Sigmoid colon (tissue), 7 donors: ENCODE measurements around the gene POLR3E. TPM values are rescaled to one million over a fixed set of nuclear protein-coding genes. Genes with fewer than 3 reads are reported as not detected.

ENCODE experiments used
- DNase-seq: peaks from one replicate; pipeline ENCODE4 v3.0.0-alpha.2; 2019
- H3K27ac ChIP-seq, 4 donors: fragments of 200-600 bp; sonication (generic); one replicate each; pipeline ENCODE4 v1.5.1; 2016 to 2019; ENCODE audit warnings: mild to moderate bottlenecking in 1 of 4
- H3K27me3 ChIP-seq, 3 donors: fragments of 200-600 bp; sonication (generic); one replicate each; pipeline ENCODE4 v1.5.1; 2019; ENCODE audit warnings: mild to moderate bottlenecking in 1 of 3
- H3K36me3 ChIP-seq, 4 donors: fragments of 200-600 bp; sonication (generic); one replicate each; pipeline ENCODE4 v1.5.1; 2016 to 2019
- H3K4me1 ChIP-seq, 4 donors: fragments of 200-600 bp; sonication (generic); one replicate each; pipeline ENCODE4 v1.5.1; 2017 to 2019
- H3K4me3 ChIP-seq, 4 donors: fragments of 200-600 bp; sonication (generic); one replicate each; pipeline ENCODE4 v1.5.1; 2017 to 2019; ENCODE audit warnings: mild to moderate bottlenecking in 2 of 4, moderate library complexity in 1 of 4
- H3K9me3 ChIP-seq, 4 donors: fragments of 200-600 bp in 3 of 4; sonication (generic) in 3 of 4; one replicate each; pipeline versions ENCODE4 v1.5.1 to v1.6.1; 2013 to 2019
- EP300 ChIP-seq, 4 donors: sonication (generic); formaldehyde crosslinking; IDR thresholded peaks; one replicate each; pipeline ENCODE4 v1.6.1; 2017; ENCODE audit warnings: antibody characterized with exemption in 4 of 4
- POLR2A ChIP-seq, 2 donors: fragments of 450-650 bp; IDR thresholded peaks; one replicate each; pipeline ENCODE4 v1.6.1; 2016; ENCODE audit warnings: antibody characterized with exemption in 2 of 2, mild to moderate bottlenecking in 2 of 2, moderate library complexity in 2 of 2
- POLR2AphosphoS5 ChIP-seq, 4 donors: sonication (generic); formaldehyde crosslinking; IDR thresholded peaks; one replicate each; pipeline ENCODE4 v1.6.1; 2017; ENCODE audit warnings: antibody characterized with exemption in 4 of 4
- WGBS, 2 donors: extraction: QIAGEN DNeasy Blood & Tissue Kit; methylation state at CpG; one replicate each; pipeline ENCODE4 v1.1.7; 2013; 5-methylcytosine and 5-hydroxymethylcytosine counted together
- intact Hi-C: fragments of 100-400 bp; cut with DNase I; formaldehyde crosslinking; loops from one replicate; pipeline ENCODE4 v1.15.1; 2023
- polyA plus RNA-seq, 3 donors: library from polyadenylated mRNA; stranded (reverse); fragments of 200-250 nt; gene quantifications; one replicate each; pipeline ENCODE4 v1.2.3, GENCODE V29; 2013
- total RNA-seq, 4 donors: library from RNA; depleted of rRNA; stranded (reverse); fragments of >200 nt; gene quantifications; one replicate each; pipeline ENCODE4 v1.1.0, GENCODE V29; 2016
- TF ChIP-seq, protein P1 (sequence below), 4 experiments: fragments of 450-650 bp in 3 of 4; fragments of 200-600 bp in 1 of 4; IDR thresholded peaks; one replicate each; pipeline ENCODE4 v1.5.1; 2016 to 2019; ENCODE audit warnings: antibody characterized with exemption in 4 of 4, mild to moderate bottlenecking in 3 of 4, moderate library complexity in 2 of 4
- donor health status: healthy with polysubstance abuse.
- donor health status: Bipolar disorder and iron deficiency.
- donor health status: healthy.

POLR3E gene
- total and polyA plus RNA-seq, 7 donors: 10.6 to 68.7 (median 39.3) TPM

DNA sequence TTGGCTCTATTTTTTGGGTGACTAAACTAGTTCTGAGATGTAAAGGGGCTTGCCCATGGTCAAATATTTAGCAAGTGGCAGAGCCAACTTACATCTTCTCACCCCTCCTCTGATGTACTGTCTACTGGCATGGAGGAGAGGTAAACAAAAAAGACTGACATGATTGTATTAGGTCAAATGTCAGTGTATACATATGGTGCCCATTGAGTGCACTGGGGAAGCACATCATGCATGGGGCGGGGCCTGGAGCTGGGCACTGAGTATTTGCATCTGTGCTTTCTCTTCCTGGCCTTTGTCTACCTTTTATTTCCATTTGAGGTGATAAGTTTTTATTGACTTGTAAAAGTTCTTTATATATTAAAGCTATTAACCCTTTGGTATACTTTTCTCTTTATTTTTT lies 22.3 kb upstream of the POLR3E start:
- H3K27ac ChIP-seq: no peak overlapping the region
- DNase-seq: no peak
- H3K9me3 ChIP-seq: no peaks in the 10 kb centered on the region
- no peaks in the 10 kb centered on the region for H3K4me1 ChIP-seq
- TF ChIP-seq POLR2AphosphoS5 (IDR thresholded peaks at IDR 0.05): no peak
- no peaks in the 10 kb centered on the region for H3K27me3 ChIP-seq
- peaks cover 10 to 100% (median 63%) of the 10 kb centered on the region in 4 donors for H3K36me3 ChIP-seq
- 93 to 100% methylated on average over 1 of the region's 1 CpG for WGBS, 2 donors
- H3K4me3 ChIP-seq: no peak overlapping the region
- intact Hi-C loops: no loop called here

DNA sequence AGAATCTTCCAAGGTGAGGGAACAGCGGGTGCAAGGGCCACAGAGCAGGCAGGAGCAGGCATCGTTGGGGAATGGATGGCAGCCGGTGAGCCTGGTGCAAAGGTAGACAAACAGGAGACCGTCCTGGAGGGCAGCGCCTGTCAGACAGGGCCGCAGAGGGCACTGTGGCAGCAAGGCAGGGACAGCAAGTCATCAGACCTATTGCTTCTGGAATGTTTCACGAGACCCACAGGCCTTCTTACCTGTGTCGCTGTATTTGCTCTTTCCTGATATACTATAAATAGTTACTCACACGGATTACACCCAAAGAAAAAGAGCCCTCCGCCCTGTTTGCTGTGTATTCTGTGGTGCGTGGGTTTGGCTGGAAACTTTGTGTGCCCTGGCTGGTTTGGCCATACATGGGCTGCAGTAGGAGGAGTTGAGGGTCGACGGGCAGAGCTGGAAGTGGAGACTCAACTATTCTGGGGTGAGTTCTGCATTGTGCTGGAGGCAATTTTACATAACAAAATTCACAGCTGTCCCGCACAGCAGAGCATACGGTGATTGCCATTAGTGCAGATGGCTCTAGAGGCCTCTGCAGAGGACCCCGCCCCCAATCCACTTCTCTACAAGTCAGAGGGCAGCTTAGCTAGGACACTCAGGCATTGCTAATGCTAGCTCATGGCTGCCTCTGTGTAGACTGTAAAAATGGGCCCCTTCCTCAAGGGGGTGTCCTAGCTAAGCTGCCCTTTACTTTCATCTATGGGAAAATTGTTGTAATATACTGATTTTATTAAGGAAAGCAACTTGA lies 18.6 kb upstream of the POLR3E start:
- Histone ChIP-seq H3K27ac (no peak overlapping the region), H3K4me3 (no peak overlapping the region), H3K9me3 (no peaks in the 10 kb centered on the region), H3K36me3 (peaks cover 11 to 100% (median 68%) of the 10 kb centered on the region in 4 donors), H3K27me3 (no peaks in the 10 kb centered on the region), H3K4me1 (peaks cover 0 to 6% (median 0%) of the 10 kb centered on the region in 4 donors)
- WGBS, 2 donors: 81 to 82% methylated on average over 16 of the region's 16 CpGs
- intact Hi-C loops: no loop called here
- DNase-seq: no peak
- no peak for TF ChIP-seq EP300 (IDR thresholded peaks at IDR 0.05)
- no peak for TF ChIP-seq POLR2AphosphoS5 (IDR thresholded peaks at IDR 0.05)
- TF ChIP-seq POLR2A (IDR thresholded peaks at IDR 0.05): no peak
- TF ChIP-seq, protein P1, sequence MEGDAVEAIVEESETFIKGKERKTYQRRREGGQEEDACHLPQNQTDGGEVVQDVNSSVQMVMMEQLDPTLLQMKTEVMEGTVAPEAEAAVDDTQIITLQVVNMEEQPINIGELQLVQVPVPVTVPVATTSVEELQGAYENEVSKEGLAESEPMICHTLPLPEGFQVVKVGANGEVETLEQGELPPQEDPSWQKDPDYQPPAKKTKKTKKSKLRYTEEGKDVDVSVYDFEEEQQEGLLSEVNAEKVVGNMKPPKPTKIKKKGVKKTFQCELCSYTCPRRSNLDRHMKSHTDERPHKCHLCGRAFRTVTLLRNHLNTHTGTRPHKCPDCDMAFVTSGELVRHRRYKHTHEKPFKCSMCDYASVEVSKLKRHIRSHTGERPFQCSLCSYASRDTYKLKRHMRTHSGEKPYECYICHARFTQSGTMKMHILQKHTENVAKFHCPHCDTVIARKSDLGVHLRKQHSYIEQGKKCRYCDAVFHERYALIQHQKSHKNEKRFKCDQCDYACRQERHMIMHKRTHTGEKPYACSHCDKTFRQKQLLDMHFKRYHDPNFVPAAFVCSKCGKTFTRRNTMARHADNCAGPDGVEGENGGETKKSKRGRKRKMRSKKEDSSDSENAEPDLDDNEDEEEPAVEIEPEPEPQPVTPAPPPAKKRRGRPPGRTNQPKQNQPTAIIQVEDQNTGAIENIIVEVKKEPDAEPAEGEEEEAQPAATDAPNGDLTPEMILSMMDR (IDR thresholded peaks at IDR 0.05): no peak

DNA sequence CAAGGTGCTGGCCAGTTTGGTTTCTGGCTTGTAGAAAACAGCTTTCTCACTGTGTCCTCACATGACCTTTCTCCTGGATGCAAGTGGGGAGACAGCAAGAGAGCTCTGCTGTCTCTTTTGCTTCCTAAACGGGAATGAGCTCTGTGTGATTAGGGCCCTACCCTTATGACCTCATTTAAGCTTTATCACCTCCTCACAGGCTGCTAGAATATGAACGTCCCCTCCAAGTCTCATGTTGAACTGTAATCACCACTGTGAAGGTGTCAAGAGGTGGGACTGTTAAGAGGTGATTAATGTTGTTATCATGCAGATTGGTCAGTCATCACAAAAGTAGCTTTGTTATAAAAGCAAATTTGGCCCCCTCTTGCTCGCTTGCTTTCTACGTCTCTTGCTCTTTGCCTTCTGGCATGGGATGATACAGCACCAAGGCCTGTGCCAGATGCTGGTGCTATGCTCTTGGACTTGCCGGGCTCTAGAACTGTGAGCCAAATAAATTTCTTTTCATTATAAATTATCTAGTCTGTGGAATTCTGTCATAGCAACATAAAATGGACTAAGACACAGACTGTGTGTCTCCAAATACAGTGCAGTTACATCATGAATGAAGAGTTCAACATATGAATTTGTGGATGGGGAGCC lies 14.8 kb upstream of the POLR3E start:
- WGBS, 2 donors: 91 to 93% methylated on average over 5 of the region's 5 CpGs
- intact Hi-C loops: no loop called here
- Histone ChIP-seq H3K9me3 (no peaks in the 10 kb centered on the region), H3K36me3 (peaks cover 11 to 94% (median 59%) of the 10 kb centered on the region in 4 donors), H3K27me3 (no peaks in the 10 kb centered on the region), H3K4me1 (peaks cover 0 to 6% (median 0%) of the 10 kb centered on the region in 4 donors), H3K27ac (no peak overlapping the region), H3K4me3 (no peak overlapping the region)
- TF ChIP-seq POLR2A (IDR thresholded peaks at IDR 0.05) (no peak), EP300 (IDR thresholded peaks at IDR 0.05) (no peak), POLR2AphosphoS5 (IDR thresholded peaks at IDR 0.05) (no peak)
- TF ChIP-seq, protein P1 (IDR thresholded peaks at IDR 0.05): no peak
- DNase-seq: no peak

DNA sequence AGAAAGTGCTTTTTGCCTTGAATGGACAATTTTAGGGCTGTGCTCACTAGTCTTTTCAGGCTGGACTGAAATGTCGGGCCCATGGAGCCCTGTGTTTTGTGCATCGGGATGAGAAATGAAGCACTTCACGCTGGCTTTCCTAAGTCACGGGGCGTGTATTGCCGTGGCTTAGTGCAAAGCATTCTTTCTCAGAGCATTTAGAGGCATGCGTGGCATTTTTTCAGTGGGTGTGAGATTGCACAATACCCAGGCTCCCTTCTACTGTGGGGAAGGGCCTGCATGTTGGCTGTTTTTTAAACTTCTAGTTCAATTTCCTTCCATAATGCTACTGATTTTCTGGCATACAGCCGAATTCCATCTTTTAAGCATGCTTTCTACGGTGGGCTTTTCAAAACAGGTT lies 12.6 kb upstream of the POLR3E start:
- Histone ChIP-seq H3K4me1 (peaks cover 0 to 6% (median 0%) of the 10 kb centered on the region in 4 donors), H3K36me3 (peaks cover 11 to 71% (median 45%) of the 10 kb centered on the region in 4 donors), H3K27ac (no peak overlapping the region), H3K27me3 (no peaks in the 10 kb centered on the region), H3K4me3 (no peak overlapping the region), H3K9me3 (no peaks in the 10 kb centered on the region)
- DNase-seq: no peak
- intact Hi-C loops: no loop called here
- no peak for TF ChIP-seq POLR2AphosphoS5 (IDR thresholded peaks at IDR 0.05)
- TF ChIP-seq, protein P1 (IDR thresholded peaks at IDR 0.05): no peak
- no peak for TF ChIP-seq EP300 (IDR thresholded peaks at IDR 0.05)
- TF ChIP-seq POLR2A (IDR thresholded peaks at IDR 0.05): no peak
- 93 to 94% methylated on average over 9 of the region's 9 CpGs for WGBS, 2 donors

DNA sequence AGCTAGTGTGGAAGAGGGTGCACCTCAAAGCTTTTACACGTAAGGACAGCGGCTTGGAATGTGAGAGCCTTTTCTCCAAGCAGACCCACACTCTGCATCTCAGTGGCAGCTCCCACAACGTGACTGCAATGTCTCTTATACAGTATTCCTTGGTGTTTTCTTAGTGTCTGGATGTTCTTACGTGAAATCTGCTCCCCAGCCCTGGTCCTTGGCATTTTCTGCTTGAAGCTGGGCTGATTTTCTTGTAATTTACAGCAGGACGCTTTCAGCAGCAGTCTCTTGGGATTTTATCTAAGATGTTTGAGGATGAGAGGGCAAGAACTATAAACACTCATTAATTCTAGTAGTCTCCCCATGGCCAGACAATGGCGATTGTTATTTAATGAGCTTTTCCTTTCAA lies 12.1 kb upstream of the POLR3E start:
- WGBS, 2 donors: 88 to 94% methylated on average over 6 of the region's 6 CpGs
- peaks cover 0 to 6% (median 0%) of the 10 kb centered on the region in 4 donors for H3K4me1 ChIP-seq
- no peaks in the 10 kb centered on the region for H3K27me3 ChIP-seq
- H3K36me3 ChIP-seq: peaks cover 11 to 67% (median 42%) of the 10 kb centered on the region in 4 donors
- intact Hi-C loops: no loop called here
- H3K9me3 ChIP-seq: no peaks in the 10 kb centered on the region
- H3K4me3 ChIP-seq: no peak overlapping the region
- no peak for DNase-seq
- no peak overlapping the region for H3K27ac ChIP-seq
- TF ChIP-seq EP300 (IDR thresholded peaks at IDR 0.05): no peak
- no peak for TF ChIP-seq POLR2A (IDR thresholded peaks at IDR 0.05)
- TF ChIP-seq, protein P1 (IDR thresholded peaks at IDR 0.05): no peak
- no peak for TF ChIP-seq POLR2AphosphoS5 (IDR thresholded peaks at IDR 0.05)
